Liver (tissue), 9 donors: ENCODE data around the gene ZNF366. TPM values are rescaled to one million over a fixed set of nuclear protein-coding genes. Genes with fewer than 3 reads are reported as not detected.

Experiments used
- DNase-seq: peaks from one replicate; pipeline ENCODE4 v3.0.0-alpha.2; 2017; ENCODE audit warnings: low spot score
- H3K27ac ChIP-seq, 2 donors: one replicate each; pipeline ENCODE4 v1.7.0; 2013; ENCODE audit warnings: inconsistent platforms in 2 of 2, low read length in 2 of 2, control low read depth in 1 of 2, low read depth in 1 of 2, mild to moderate bottlenecking in 1 of 2
- H3K27me3 ChIP-seq, 4 donors: one replicate each; pipeline versions ENCODE4 v1.6.1 to v1.7.0; 2013; ENCODE audit warnings: low read length in 3 of 4, inconsistent platforms in 1 of 4, mild to moderate bottlenecking in 1 of 4, moderate library complexity in 1 of 4; ENCODE audit not compliant: control insufficient read depth in 4 of 4, insufficient read depth in 4 of 4
- H3K36me3 ChIP-seq, 4 donors: one replicate each; pipeline versions ENCODE4 v1.6.1 to v1.7.0; 2013; ENCODE audit warnings: low read length in 3 of 4, mild to moderate bottlenecking in 3 of 4, low read depth in 1 of 4, moderate library complexity in 1 of 4; ENCODE audit not compliant: control insufficient read depth in 4 of 4, insufficient read depth in 3 of 4
- H3K4me1 ChIP-seq, 4 donors: one replicate each; pipeline versions ENCODE4 v1.6.1 to v1.7.0; 2013; ENCODE audit warnings: low read length in 3 of 4, mild to moderate bottlenecking in 3 of 4, moderate library complexity in 1 of 4; ENCODE audit not compliant: control insufficient read depth in 4 of 4, insufficient read depth in 4 of 4
- H3K4me3 ChIP-seq, 3 donors: one replicate each; pipeline versions ENCODE4 v1.6.1 to v1.7.0; 2013; ENCODE audit warnings: low read length in 3 of 3, control low read depth in 1 of 3, low read depth in 1 of 3, mild to moderate bottlenecking in 1 of 3
- H3K9ac ChIP-seq, 2 donors: one replicate each; pipeline ENCODE4 v1.7.0; 2013; ENCODE audit warnings: low read length in 2 of 2, mild to moderate bottlenecking in 2 of 2, moderate library complexity in 2 of 2, control low read depth in 1 of 2, low read depth in 1 of 2
- H3K9me3 ChIP-seq, 4 donors: one replicate each; pipeline versions ENCODE4 v1.6.1 to v1.7.0; 2013; ENCODE audit warnings: low read length in 3 of 4; ENCODE audit not compliant: control insufficient read depth in 4 of 4
- ATF3 ChIP-seq: IDR thresholded peaks from 2 replicates; pipeline ENCODE4 v1.6.1; 2016; ENCODE audit warnings: antibody characterized with exemption
- CTCF ChIP-seq: fragments of 150-350 bp; IDR thresholded peaks from 2 replicates; pipeline ENCODE4 v1.5.1; 2017; ENCODE audit warnings: improper control_type of control experiment, low read depth, low read length; ENCODE audit not compliant: missing input control
- EGR1 ChIP-seq, 2 donors: IDR thresholded peaks; 2 replicates each; pipeline ENCODE4 v1.6.1; 2016 to 2018; ENCODE audit warnings: antibody characterized with exemption in 2 of 2, low read depth in 2 of 2
- FOXA2 ChIP-seq: IDR thresholded peaks from 2 replicates; pipeline ENCODE4 v1.6.1; 2016; ENCODE audit warnings: antibody characterized with exemption
- GABPA ChIP-seq, 2 donors: IDR thresholded peaks in 1 of 2; conservative IDR thresholded peaks in 1 of 2; 2 replicates each; pipeline ENCODE4 v1.6.1; 2016; ENCODE audit warnings: antibody characterized with exemption in 2 of 2, mild to moderate bottlenecking in 1 of 2, moderate library complexity in 1 of 2
- HNF4A ChIP-seq, 2 donors: conservative IDR thresholded peaks; 2 replicates each; pipeline ENCODE4 v1.6.1; 2016; ENCODE audit warnings: antibody characterized with exemption in 2 of 2, mild to moderate bottlenecking in 2 of 2
- JUND ChIP-seq, 2 donors: IDR thresholded peaks; 2 replicates each; pipeline ENCODE4 v1.6.1; 2016; ENCODE audit warnings: antibody characterized with exemption in 2 of 2
- MAX ChIP-seq: IDR thresholded peaks from 2 replicates; pipeline ENCODE4 v1.6.1; 2016; ENCODE audit warnings: antibody characterized with exemption
- NR2F2 ChIP-seq: IDR thresholded peaks from 2 replicates; pipeline ENCODE4 v1.6.1; 2016; ENCODE audit warnings: antibody characterized with exemption
- RAD21 ChIP-seq, 2 donors: IDR thresholded peaks; 2 replicates each; pipeline ENCODE4 v1.6.1; 2016; ENCODE audit warnings: antibody characterized with exemption in 2 of 2, mild to moderate bottlenecking in 2 of 2
- RXRA ChIP-seq, 2 donors: IDR thresholded peaks; 2 replicates each; pipeline ENCODE4 v1.6.1; 2017 to 2018; ENCODE audit warnings: antibody characterized with exemption in 2 of 2, mild to moderate bottlenecking in 1 of 2
- TAF1 ChIP-seq: conservative IDR thresholded peaks from 2 replicates; pipeline ENCODE4 v1.6.1; 2016; ENCODE audit warnings: antibody characterized with exemption, mild to moderate bottlenecking
- YY1 ChIP-seq: IDR thresholded peaks from 2 replicates; pipeline ENCODE4 v1.6.1; 2016; ENCODE audit warnings: antibody characterized with exemption, mild to moderate bottlenecking
- ZBTB33 ChIP-seq: IDR thresholded peaks from 2 replicates; pipeline ENCODE4 v1.6.1; 2016; ENCODE audit warnings: antibody characterized with exemption
- WGBS: extraction: QIAGEN DNeasy Blood & Tissue Kit; methylation state at CpG from one replicate; pipeline ENCODE4 v1.1.7; 2013; 5-methylcytosine and 5-hydroxymethylcytosine counted together
- polyA plus RNA-seq, 2 donors: library from polyadenylated mRNA; stranded (reverse) in 1 of 2; unstranded in 1 of 2; fragments of 200-250 nt in 1 of 2; fragments of >200 nt in 1 of 2; fragmentation: Nextera tagmentation in 1 of 2; extraction: Ambion mirVana in 1 of 2; gene quantifications; one replicate each; pipeline versions ENCODE4 v1.2.1 to v1.2.3, GENCODE V29; 2013 to 2015
- total RNA-seq, 2 donors: library from RNA; depleted of rRNA; stranded (reverse); fragments of >200 nt; gene quantifications; one replicate each; pipeline ENCODE4 v1.2.3, GENCODE V29; 2014
- donor health status: healthy.
- donor health status: healthy.
- donor health status: healthy.
- donor health status: healthy.
- donor health status: healthy.

ZNF366 gene
- total and polyA plus RNA-seq, 4 donors: 0.71 to 1.0 (median 0.75) TPM

GRCh38 chr5:72402381-72402890 is 104.8 kb downstream of the ZNF366 start:
- 72% methylated on average over 2 of the region's 2 CpGs for WGBS
- H3K9ac ChIP-seq: no peak overlapping the region
- TF ChIP-seq MAX (no peak), TAF1 (no peak)
- H3K9me3 ChIP-seq: peaks cover 5 to 19% (median 8%) of the 10 kb centered on the region in 4 donors
- H3K27me3 ChIP-seq: no peaks in the 10 kb centered on the region
- H3K36me3 ChIP-seq: no peaks in the 10 kb centered on the region
- H3K27ac ChIP-seq: no peak overlapping the region
- no peak overlapping the region for H3K4me3 ChIP-seq
- no peak for DNase-seq
- no peaks in the 10 kb centered on the region for H3K4me1 ChIP-seq

- no peaks in the 10 kb centered on the region for H3K4me1 ChIP-seq
- TF ChIP-seq FOXA2: no peak
- H3K9me3 ChIP-seq: peaks cover 5 to 19% (median 8%) of the 10 kb centered on the region in 4 donors
- WGBS: 42% methylated on average over 1 of the region's 1 CpG
- H3K27ac ChIP-seq: no peak overlapping the region
- no peak for DNase-seq
- no peaks in the 10 kb centered on the region for H3K27me3 ChIP-seq
- no peak overlapping the region for H3K4me3 ChIP-seq
- H3K9ac ChIP-seq: no peak overlapping the region
- H3K36me3 ChIP-seq: no peaks in the 10 kb centered on the region
Observed at GRCh38 chr5:72400950-72401349, 106.3 kb downstream of the ZNF366 start.

GRCh38 chr5:72397836-72398235 is 109.4 kb downstream of the ZNF366 start:
- Histone ChIP-seq H3K36me3 (no peaks in the 10 kb centered on the region), H3K9me3 (peaks cover 5 to 19% (median 8%) of the 10 kb centered on the region in 4 donors), H3K4me1 (no peaks in the 10 kb centered on the region), H3K27ac (no peak overlapping the region), H3K27me3 (no peaks in the 10 kb centered on the region), H3K4me3 (no peak overlapping the region), H3K9ac (no peak overlapping the region)
- DNase-seq: no peak
- TF ChIP-seq CTCF (no peak), GABPA (IDR thresholded peaks at IDR 0.05 in 1 of 2, conservative IDR thresholded peaks at IDR 0.05 in 1 of 2) (no peak), RAD21 (IDR thresholded peaks at IDR 0.05) (no peak), YY1 (no peak), TAF1 (no peak), ATF3 (no peak), NR2F2 (no peak), RXRA (IDR thresholded peaks at IDR 0.05) (no peak), HNF4A (conservative IDR thresholded peaks at IDR 0.05) (no peak), EGR1 (IDR thresholded peaks at IDR 0.05; ENCODE audit: low read depth in 2 of 2) (no peak), ZBTB33 (no peak), MAX (no peak), JUND (IDR thresholded peaks at IDR 0.05) (no peak)
- WGBS: 71% methylated on average over 6 of the region's 6 CpGs
